HepG2 (cell line): ENCODE data around the gene PTRH2.

Experiments
- MED8 ChIP-seq: sonication (generic); formaldehyde crosslinking; IDR thresholded peaks from 2 replicates; pipeline ENCODE4 v1.8.1; 2023; ENCODE audit warnings: mild to moderate bottlenecking, missing genetic modification reagents; ENCODE audit not compliant: insufficient replicate concordance
- ZNF749 ChIP-seq: sonication (generic); formaldehyde crosslinking; IDR thresholded peaks from 2 replicates; pipeline ENCODE4 v1.8.0; 2022; ENCODE audit warnings: mild to moderate bottlenecking, missing genetic modification reagents, moderate library complexity, borderline replicate concordance
- TF ChIP-seq, protein P1 (sequence below): sonication (generic); formaldehyde crosslinking; IDR thresholded peaks from 2 replicates; pipeline ENCODE4 v1.9.0; 2021; ENCODE audit warnings: missing genetic modification reagents, borderline replicate concordance
- TF ChIP-seq, protein P2 (sequence below): sonication (generic); formaldehyde crosslinking; IDR thresholded peaks from 2 replicates; pipeline ENCODE4 v1.5.0; 2020; ENCODE audit warnings: mild to moderate bottlenecking, missing genetic modification reagents, moderate library complexity
- TF ChIP-seq, protein P3 (sequence below): sonication (generic); formaldehyde crosslinking; IDR thresholded peaks from 2 replicates; pipeline ENCODE4 v1.4.0; 2020; ENCODE audit warnings: low read depth, mild to moderate bottlenecking, missing genetic modification reagents

DNA sequence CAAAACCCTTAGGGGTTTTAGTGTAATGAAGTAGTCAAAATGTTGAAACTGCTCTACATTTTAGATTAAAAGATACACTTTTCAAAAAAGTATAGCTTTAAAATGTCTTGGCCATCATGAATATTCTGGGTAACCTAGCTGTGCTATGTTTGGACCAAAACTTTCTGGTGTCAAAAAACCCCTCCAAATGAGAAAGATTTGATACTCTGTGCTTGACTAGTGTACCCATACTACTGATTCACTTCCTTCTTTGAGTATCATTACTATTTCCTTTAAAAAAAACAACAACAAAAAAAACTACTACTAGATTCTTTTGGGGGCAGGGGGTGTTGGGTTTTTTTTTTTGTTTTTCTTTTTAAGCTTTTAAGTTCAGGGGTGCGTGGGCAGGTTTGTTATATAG lies 37.3 kb downstream of the PTRH2 start:
- TF ChIP-seq, protein P1, sequence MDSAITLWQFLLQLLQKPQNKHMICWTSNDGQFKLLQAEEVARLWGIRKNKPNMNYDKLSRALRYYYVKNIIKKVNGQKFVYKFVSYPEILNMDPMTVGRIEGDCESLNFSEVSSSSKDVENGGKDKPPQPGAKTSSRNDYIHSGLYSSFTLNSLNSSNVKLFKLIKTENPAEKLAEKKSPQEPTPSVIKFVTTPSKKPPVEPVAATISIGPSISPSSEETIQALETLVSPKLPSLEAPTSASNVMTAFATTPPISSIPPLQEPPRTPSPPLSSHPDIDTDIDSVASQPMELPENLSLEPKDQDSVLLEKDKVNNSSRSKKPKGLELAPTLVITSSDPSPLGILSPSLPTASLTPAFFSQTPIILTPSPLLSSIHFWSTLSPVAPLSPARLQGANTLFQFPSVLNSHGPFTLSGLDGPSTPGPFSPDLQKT (CRISPR knock-in tag) = no peak
- TF ChIP-seq ZNF749 (CRISPR knock-in tag) (no peak), MED8 (no peak)
- TF ChIP-seq, protein P2, sequence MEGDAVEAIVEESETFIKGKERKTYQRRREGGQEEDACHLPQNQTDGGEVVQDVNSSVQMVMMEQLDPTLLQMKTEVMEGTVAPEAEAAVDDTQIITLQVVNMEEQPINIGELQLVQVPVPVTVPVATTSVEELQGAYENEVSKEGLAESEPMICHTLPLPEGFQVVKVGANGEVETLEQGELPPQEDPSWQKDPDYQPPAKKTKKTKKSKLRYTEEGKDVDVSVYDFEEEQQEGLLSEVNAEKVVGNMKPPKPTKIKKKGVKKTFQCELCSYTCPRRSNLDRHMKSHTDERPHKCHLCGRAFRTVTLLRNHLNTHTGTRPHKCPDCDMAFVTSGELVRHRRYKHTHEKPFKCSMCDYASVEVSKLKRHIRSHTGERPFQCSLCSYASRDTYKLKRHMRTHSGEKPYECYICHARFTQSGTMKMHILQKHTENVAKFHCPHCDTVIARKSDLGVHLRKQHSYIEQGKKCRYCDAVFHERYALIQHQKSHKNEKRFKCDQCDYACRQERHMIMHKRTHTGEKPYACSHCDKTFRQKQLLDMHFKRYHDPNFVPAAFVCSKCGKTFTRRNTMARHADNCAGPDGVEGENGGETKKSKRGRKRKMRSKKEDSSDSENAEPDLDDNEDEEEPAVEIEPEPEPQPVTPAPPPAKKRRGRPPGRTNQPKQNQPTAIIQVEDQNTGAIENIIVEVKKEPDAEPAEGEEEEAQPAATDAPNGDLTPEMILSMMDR (CRISPR knock-in tag) = no peak
- TF ChIP-seq, protein P3, sequence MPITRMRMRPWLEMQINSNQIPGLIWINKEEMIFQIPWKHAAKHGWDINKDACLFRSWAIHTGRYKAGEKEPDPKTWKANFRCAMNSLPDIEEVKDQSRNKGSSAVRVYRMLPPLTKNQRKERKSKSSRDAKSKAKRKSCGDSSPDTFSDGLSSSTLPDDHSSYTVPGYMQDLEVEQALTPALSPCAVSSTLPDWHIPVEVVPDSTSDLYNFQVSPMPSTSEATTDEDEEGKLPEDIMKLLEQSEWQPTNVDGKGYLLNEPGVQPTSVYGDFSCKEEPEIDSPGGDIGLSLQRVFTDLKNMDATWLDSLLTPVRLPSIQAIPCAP (CRISPR knock-in tag) = no peak
